Neuronal stem cell (in vitro differentiated cells): ENCODE results near the gene WNT6.

Experiments
- DNase-seq: peaks from one replicate; pipeline ENCODE4 v3.0.0-alpha.2; 2013; ENCODE audit warnings: low spot score
- H2AFZ ChIP-seq: one replicate; pipeline ENCODE4 v1.6.1; 2013; ENCODE audit warnings: mild to moderate bottlenecking, low read length, inconsistent platforms
- H2AK5ac ChIP-seq: 2 replicates; pipeline ENCODE4 v1.6.1; 2013; ENCODE audit warnings: low read depth, mild to moderate bottlenecking, inconsistent platforms, low read length, moderate library complexity, mixed read lengths
- H2BK120ac ChIP-seq: 2 replicates; pipeline ENCODE4 v1.6.1; 2013; ENCODE audit warnings: low read depth, mild to moderate bottlenecking, inconsistent platforms, low read length, moderate library complexity, mixed read lengths
- H2BK12ac ChIP-seq: one replicate; pipeline ENCODE4 v1.6.1; 2013; ENCODE audit warnings: low read length, inconsistent platforms
- H2BK15ac ChIP-seq: 2 replicates; pipeline ENCODE4 v1.6.1; 2013; ENCODE audit warnings: mild to moderate bottlenecking, low read length, inconsistent platforms, mixed read lengths
- H2BK5ac ChIP-seq: one replicate; pipeline ENCODE4 v1.6.1; 2013; ENCODE audit warnings: inconsistent platforms, mild to moderate bottlenecking, low read length, moderate library complexity
- H3K14ac ChIP-seq: one replicate; pipeline ENCODE4 v1.6.1; 2013; ENCODE audit warnings: low read length, inconsistent platforms
- H3K18ac ChIP-seq: 2 replicates; pipeline ENCODE4 v1.6.1; 2013; ENCODE audit warnings: low read length, inconsistent platforms
- H3K23ac ChIP-seq: 2 replicates; pipeline ENCODE4 v1.6.1; 2013; ENCODE audit warnings: low read depth, mild to moderate bottlenecking, mixed read lengths, low read length, inconsistent platforms; ENCODE audit not compliant: poor library complexity
- H3K27ac ChIP-seq: replicated peaks from 3 replicates; pipeline ENCODE4 v1.5.1; 2013; ENCODE audit warnings: low read length, inconsistent platforms
- H3K27me3 ChIP-seq, 3 experiments: 2 replicates each; pipeline ENCODE4 v1.6.1; 2013; ENCODE audit warnings: low read length in 3 of 3, mild to moderate bottlenecking in 2 of 3, inconsistent platforms in 1 of 3, low read depth in 1 of 3, mixed read lengths in 1 of 3, moderate library complexity in 1 of 3; ENCODE audit not compliant: control insufficient read depth in 3 of 3, insufficient read depth in 3 of 3
- H3K36me3 ChIP-seq, 2 donors: replicated peaks in 1 of 2; 2 replicates each; pipeline ENCODE4 v1.6.1; 2013; ENCODE audit warnings: low read length in 2 of 2; ENCODE audit not compliant: control insufficient read depth in 2 of 2, insufficient read depth in 2 of 2
- H3K4ac ChIP-seq: 2 replicates; pipeline ENCODE4 v1.6.1; 2013; ENCODE audit warnings: inconsistent platforms, mild to moderate bottlenecking, low read length, moderate library complexity
- H3K4me1 ChIP-seq, 2 donors: 1 replicate in 1 of 2; 2 replicates in 1 of 2; pipeline ENCODE4 v1.6.1; 2013; ENCODE audit warnings: low read length in 2 of 2, low read depth in 1 of 2; ENCODE audit not compliant: control insufficient read depth in 2 of 2, insufficient read depth in 1 of 2
- H3K4me2 ChIP-seq: one replicate; pipeline ENCODE4 v1.6.1; 2013; ENCODE audit warnings: mild to moderate bottlenecking, low read length, inconsistent platforms; ENCODE audit not compliant: insufficient read depth, poor library complexity, severe bottlenecking
- H3K4me3 ChIP-seq, 2 donors: 2 replicates each; pipeline ENCODE4 v1.5.1; 2013; ENCODE audit warnings: low read length in 2 of 2, mild to moderate bottlenecking in 2 of 2, inconsistent platforms in 1 of 2, moderate library complexity in 1 of 2
- H3K79me1 ChIP-seq: one replicate; pipeline ENCODE4 v1.6.1; 2013; ENCODE audit warnings: low read depth, mild to moderate bottlenecking, inconsistent platforms, low read length, moderate library complexity
- H3K9ac ChIP-seq: one replicate; pipeline ENCODE4 v1.6.1; 2013; ENCODE audit warnings: mild to moderate bottlenecking, low read depth, low read length, inconsistent platforms; ENCODE audit not compliant: poor library complexity
- H3K9me3 ChIP-seq, 2 donors: replicated peaks in 1 of 2; 2 replicates each; pipeline versions ENCODE3 to v1.6.1; 2013; ENCODE audit warnings: low read length in 2 of 2, mild to moderate bottlenecking in 2 of 2, inconsistent platforms in 1 of 2, low read depth in 1 of 2, mixed read lengths in 1 of 2, moderate library complexity in 1 of 2; ENCODE audit not compliant: control insufficient read depth in 2 of 2, insufficient read depth in 1 of 2
- H4K8ac ChIP-seq: one replicate; pipeline ENCODE4 v1.6.1; 2013; ENCODE audit warnings: low read depth, mild to moderate bottlenecking, inconsistent platforms, low read length, moderate library complexity
- H4K91ac ChIP-seq: one replicate; pipeline ENCODE4 v1.6.1; 2013; ENCODE audit warnings: low read length, low read depth, mild to moderate bottlenecking, inconsistent platforms; ENCODE audit not compliant: poor library complexity
- WGBS, 2 donors: extraction: QIAGEN DNeasy Blood & Tissue Kit; methylation state at CpG; one replicate each; pipeline ENCODE4 v1.1.7; 2013; ENCODE audit warnings: missing lambda C conversion rate in 2 of 2, mixed read lengths in 1 of 2; ENCODE audit not compliant: insufficient read length in 2 of 2, insufficient replicate concordance in 1 of 2; ENCODE audit errors: extremely low coverage in 2 of 2; 5-methylcytosine and 5-hydroxymethylcytosine counted together

The WNT6 gene

DNA sequence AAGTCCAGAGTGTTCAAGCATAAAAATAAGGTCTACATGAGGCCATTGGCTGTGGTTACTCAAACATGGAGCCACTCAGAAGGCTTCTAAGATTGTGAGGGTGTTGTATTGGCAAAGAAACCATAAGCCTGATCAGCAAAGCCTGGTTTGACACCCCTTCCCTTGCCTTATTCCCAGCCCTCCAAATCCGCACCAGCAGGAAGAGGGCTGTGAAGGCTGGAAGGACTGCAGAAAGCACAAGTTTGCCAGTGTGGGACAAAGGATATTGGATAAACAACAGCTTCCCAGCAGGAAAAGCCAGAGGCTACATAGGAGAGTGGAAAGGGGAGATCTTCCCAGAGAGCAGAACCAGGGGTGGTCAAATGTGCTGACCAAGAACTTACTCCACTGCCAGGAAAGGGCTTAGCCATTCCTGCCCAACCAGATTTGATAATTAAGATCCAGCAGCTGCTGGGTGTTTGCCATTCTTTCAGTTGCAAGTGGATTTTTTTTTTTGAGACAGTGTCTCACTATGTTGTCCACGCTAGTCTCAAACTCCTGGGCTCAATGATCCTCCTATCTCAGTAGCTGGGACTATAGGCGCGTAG lies 26.5 kb upstream of the WNT6 start:
- H2BK12ac ChIP-seq: no peak overlapping the region
- no peak overlapping the region for H2BK15ac ChIP-seq
- no peak overlapping the region for H3K18ac ChIP-seq
- no peak overlapping the region for H4K8ac ChIP-seq
- peaks cover 0 to 3% of the 10 kb centered on the region in 2 donors for H3K4me1 ChIP-seq
- H3K27me3 ChIP-seq: peaks cover 0 to 54% (median 0%) of the 10 kb centered on the region in 3 experiments
- H2BK5ac ChIP-seq: no peak overlapping the region
- H3K4me2 ChIP-seq: no peak overlapping the region
- no peak overlapping the region for H3K23ac ChIP-seq
- no peaks in the 10 kb centered on the region for H3K79me1 ChIP-seq
- no peak overlapping the region for H4K91ac ChIP-seq
- H3K4me3 ChIP-seq: no peak overlapping the region
- H3K9me3 ChIP-seq: peaks cover 0 to 7% of the 10 kb centered on the region in 2 donors
- no peak overlapping the region for H3K14ac ChIP-seq
- no peak overlapping the region for H2BK120ac ChIP-seq
- H3K36me3 ChIP-seq: no peaks in the 10 kb centered on the region
- no CpG with 5 or more reads among the region's 4 CpGs for WGBS, 2 donors
- no peak overlapping the region for H3K4ac ChIP-seq
- no peak overlapping the region for H2AFZ ChIP-seq
- H3K27ac ChIP-seq: no peak overlapping the region
- H3K9ac ChIP-seq: no peak overlapping the region
- no peak overlapping the region for H2AK5ac ChIP-seq
- no peak for DNase-seq

DNA sequence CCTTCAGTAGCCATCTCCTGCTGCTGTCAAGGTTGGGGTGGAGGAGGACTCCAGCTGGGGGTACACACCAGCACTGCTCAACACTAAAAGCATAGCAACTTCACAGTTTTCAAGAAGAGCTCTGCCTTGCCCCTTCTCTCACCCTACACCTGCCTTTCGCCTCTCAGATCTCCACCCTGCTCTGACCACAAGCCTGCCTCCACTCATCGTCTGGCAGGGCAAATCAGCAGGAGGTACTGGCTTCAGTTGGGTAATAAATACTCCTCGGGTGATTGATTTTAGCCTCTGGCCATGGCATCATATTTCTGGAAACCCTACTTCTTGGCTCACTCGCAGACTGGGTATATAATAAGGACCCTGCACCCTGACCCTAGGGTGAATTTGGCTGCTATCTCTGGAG lies 24.9 kb upstream of the WNT6 start:
- peak overlapping the region; percentile 40 for H3K18ac ChIP-seq
- H4K91ac ChIP-seq: no peak overlapping the region
- no peak overlapping the region for H3K4me3 ChIP-seq
- no peak overlapping the region for H3K23ac ChIP-seq
- H3K4me1 ChIP-seq: peaks cover 0 to 1% of the 10 kb centered on the region in 2 donors
- H2BK120ac ChIP-seq: no peak overlapping the region
- H3K36me3 ChIP-seq: no peaks in the 10 kb centered on the region
- H3K27me3 ChIP-seq: peaks cover 0 to 53% (median 0%) of the 10 kb centered on the region in 3 experiments
- H2BK12ac ChIP-seq: peak overlapping the region; percentile 10
- peaks cover 0 to 10% of the 10 kb centered on the region in 2 donors for H3K9me3 ChIP-seq
- DNase-seq: no peak
- H4K8ac ChIP-seq: no peak overlapping the region
- no peak overlapping the region for H3K9ac ChIP-seq
- no peak overlapping the region for H2BK15ac ChIP-seq
- no peak overlapping the region for H3K27ac ChIP-seq
- H3K4me2 ChIP-seq: no peak overlapping the region
- no CpG with 5 or more reads among the region's 4 CpGs for WGBS, 2 donors
- no peak overlapping the region for H3K14ac ChIP-seq
- no peak overlapping the region for H2AFZ ChIP-seq
- no peak overlapping the region for H2BK5ac ChIP-seq
- no peak overlapping the region for H3K4ac ChIP-seq
- no peaks in the 10 kb centered on the region for H3K79me1 ChIP-seq
- no peak overlapping the region for H2AK5ac ChIP-seq

DNA sequence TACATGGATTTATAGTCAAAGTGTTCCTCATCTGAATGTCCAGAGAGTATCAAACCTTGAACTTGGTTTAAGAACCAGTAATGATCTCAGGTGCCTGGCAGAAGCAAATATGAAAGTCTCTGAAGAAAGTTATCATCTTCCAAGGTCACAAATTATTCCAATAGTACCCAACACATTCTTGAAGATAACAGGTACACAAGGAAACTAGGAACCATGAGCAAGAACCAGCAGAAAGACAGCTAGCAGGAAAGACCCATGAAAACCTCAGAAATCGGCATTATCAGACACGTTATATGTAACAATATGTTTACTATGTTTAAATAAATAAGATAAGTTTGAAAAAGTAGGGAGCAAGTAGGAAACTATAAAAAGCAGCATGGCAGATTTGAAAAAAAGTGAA lies 22.1 kb upstream of the WNT6 start:
- no peak overlapping the region for H3K4me2 ChIP-seq
- no peak overlapping the region for H3K4ac ChIP-seq
- H3K18ac ChIP-seq: no peak overlapping the region
- H3K27ac ChIP-seq: no peak overlapping the region
- no peak overlapping the region for H2BK5ac ChIP-seq
- H3K4me3 ChIP-seq: no peak overlapping the region
- no peak overlapping the region for H4K91ac ChIP-seq
- no peak overlapping the region for H3K9ac ChIP-seq
- H2BK15ac ChIP-seq: no peak overlapping the region
- H3K36me3 ChIP-seq: no peaks in the 10 kb centered on the region
- no peaks in the 10 kb centered on the region for H3K79me1 ChIP-seq
- DNase-seq: no peak
- no peak overlapping the region for H2BK12ac ChIP-seq
- H3K27me3 ChIP-seq: peaks cover 0 to 40% (median 0%) of the 10 kb centered on the region in 3 experiments
- no peak overlapping the region for H4K8ac ChIP-seq
- H3K14ac ChIP-seq: no peak overlapping the region
- no peak overlapping the region for H3K23ac ChIP-seq
- no peaks in the 10 kb centered on the region for H3K4me1 ChIP-seq
- H2AK5ac ChIP-seq: no peak overlapping the region
- WGBS, 2 donors: no CpG with 5 or more reads among the region's 2 CpGs
- no peak overlapping the region for H2BK120ac ChIP-seq
- H3K9me3 ChIP-seq: peaks cover 0 to 10% of the 10 kb centered on the region in 2 donors
- no peak overlapping the region for H2AFZ ChIP-seq

DNA sequence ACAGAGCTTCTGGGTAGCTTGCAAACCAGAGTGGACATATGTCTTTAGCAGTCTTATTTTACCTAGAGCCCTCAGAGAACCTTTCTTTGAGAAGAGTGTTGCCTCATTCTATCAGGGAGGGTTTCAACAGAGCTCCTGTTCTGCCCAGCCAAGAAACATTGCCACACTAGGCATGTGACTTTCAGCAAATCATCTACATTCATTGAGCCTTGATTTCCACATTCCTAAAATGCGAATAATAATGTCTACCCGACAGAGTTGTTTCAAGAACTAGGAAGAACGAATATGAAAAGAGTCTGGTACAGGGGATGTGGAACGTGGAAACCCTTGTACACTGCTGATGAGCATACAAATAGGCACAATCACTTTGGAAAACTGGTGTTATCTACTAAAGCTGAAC lies 20.2 kb upstream of the WNT6 start:
- H2BK120ac ChIP-seq: no peak overlapping the region
- no peak overlapping the region for H3K14ac ChIP-seq
- no peak overlapping the region for H2BK15ac ChIP-seq
- DNase-seq: no peak
- H4K8ac ChIP-seq: no peak overlapping the region
- no peak overlapping the region for H3K4me2 ChIP-seq
- no peak overlapping the region for H2AFZ ChIP-seq
- H4K91ac ChIP-seq: no peak overlapping the region
- no peak overlapping the region for H3K4me3 ChIP-seq
- H3K4me1 ChIP-seq: no peaks in the 10 kb centered on the region
- no peaks in the 10 kb centered on the region for H3K79me1 ChIP-seq
- no peak overlapping the region for H3K18ac ChIP-seq
- H3K27me3 ChIP-seq: peaks cover 0 to 24% (median 0%) of the 10 kb centered on the region in 3 experiments
- H3K9ac ChIP-seq: no peak overlapping the region
- H3K23ac ChIP-seq: no peak overlapping the region
- no peak overlapping the region for H2BK5ac ChIP-seq
- no peak overlapping the region for H3K27ac ChIP-seq
- no CpG with 5 or more reads among the region's 4 CpGs for WGBS, 2 donors
- H3K4ac ChIP-seq: no peak overlapping the region
- H2AK5ac ChIP-seq: no peak overlapping the region
- H3K9me3 ChIP-seq: peaks cover 0 to 10% of the 10 kb centered on the region in 2 donors
- no peak overlapping the region for H2BK12ac ChIP-seq
- H3K36me3 ChIP-seq: no peaks in the 10 kb centered on the region
